Stimulated activated naive CD8-positive, alpha-beta T cell treated with anti-CD3 and anti-CD28 coated beads, Interleukin-15, amount 100 ng/mL, for 72 hours (primary cell): Measurements from ENCODE around the gene GLMP.
"Not testable (repeated sequence)": the region's sequence is repeated elsewhere in the genome, so short reads cannot be mapped to it uniquely, and the experiment has no call there.

Experiments
- ATAC-seq: fragments of 150-1000 bp; cut with Tn5 transposase; 2 replicates; pipeline ENCODE4 v1.10.0; 2021; ENCODE audit warnings: mild to moderate bottlenecking, moderate library complexity
- DNase-seq, 2 donors: peaks; one replicate each; pipeline ENCODE4 v3.0.0; 2021 to 2022
- H3K27ac Mint-ChIP-seq, 2 donors: one replicate each; pipeline ENCODE4 v1.8.0; 2022; ENCODE audit warnings: mild to moderate bottlenecking in 2 of 2, mixed read lengths in 2 of 2, moderate library complexity in 2 of 2
- H3K27me3 Mint-ChIP-seq: one replicate; pipeline ENCODE4 v1.8.0; 2022; ENCODE audit warnings: mixed read lengths
- H3K4me1 Mint-ChIP-seq: one replicate; pipeline ENCODE4 v1.8.0; 2022; ENCODE audit warnings: mild to moderate bottlenecking, mixed read lengths
- H3K4me3 Mint-ChIP-seq, 2 donors: one replicate each; pipeline ENCODE4 v1.8.0; 2022; ENCODE audit warnings: mild to moderate bottlenecking in 2 of 2, mixed read lengths in 2 of 2, moderate library complexity in 1 of 2
- H3K9me3 Mint-ChIP-seq, 2 donors: one replicate each; pipeline ENCODE4 v1.8.0; 2022; ENCODE audit warnings: mixed read lengths in 2 of 2

The GLMP gene

GRCh38 chr1:156295391-156295947, at the start of gene GLMP:
Gene GLMP, minus strand, starts transcription at chr1:156295679. Its CDS starts 34 bp downstream, at chr1:156295645.
- no peaks in the 10 kb centered on the region for H3K9me3 Mint-ChIP-seq
- peak; percentile 41 to 47 for DNase-seq
- H3K27ac Mint-ChIP-seq, result peak within 1 kb of the TSS; percentile 84 to 97
- no peaks in the 10 kb centered on the region for H3K27me3 Mint-ChIP-seq
- ATAC-seq, result peak; percentile 89
- peak within 1 kb of the TSS; percentile 94 to 95 for H3K4me3 Mint-ChIP-seq
- H3K4me1 Mint-ChIP-seq, result peaks cover 14% of the 10 kb centered on the region

DNA sequence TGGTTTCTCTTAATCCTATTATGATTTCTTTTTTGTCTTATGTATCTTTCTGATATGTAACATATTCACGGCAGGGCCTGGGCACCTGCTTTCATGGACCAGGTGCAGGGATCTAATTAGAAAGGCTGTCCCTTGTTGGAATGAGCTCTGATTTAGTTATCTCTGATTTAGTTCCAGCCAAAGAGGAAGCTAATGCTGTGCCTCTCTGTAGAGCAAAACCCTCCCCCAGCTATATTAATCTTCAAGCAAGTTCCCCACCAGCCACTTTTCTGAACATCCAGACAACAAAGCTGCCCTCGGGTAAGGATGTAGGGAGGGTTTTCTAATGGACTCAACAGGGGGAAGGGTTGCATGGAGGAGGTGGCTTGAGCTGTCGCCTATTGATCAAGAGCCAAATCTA, 48.9 kb upstream of the GLMP start:
- no peak overlapping the region for H3K4me3 Mint-ChIP-seq
- H3K4me1 Mint-ChIP-seq, result peaks cover under 1% of the 10 kb centered on the region
- H3K27ac Mint-ChIP-seq, result no peak overlapping the region
- H3K9me3 Mint-ChIP-seq, result no peaks in the 10 kb centered on the region
- no peak for DNase-seq
- peaks cover 14% of the 10 kb centered on the region for H3K27me3 Mint-ChIP-seq
- no peak for ATAC-seq

DNA sequence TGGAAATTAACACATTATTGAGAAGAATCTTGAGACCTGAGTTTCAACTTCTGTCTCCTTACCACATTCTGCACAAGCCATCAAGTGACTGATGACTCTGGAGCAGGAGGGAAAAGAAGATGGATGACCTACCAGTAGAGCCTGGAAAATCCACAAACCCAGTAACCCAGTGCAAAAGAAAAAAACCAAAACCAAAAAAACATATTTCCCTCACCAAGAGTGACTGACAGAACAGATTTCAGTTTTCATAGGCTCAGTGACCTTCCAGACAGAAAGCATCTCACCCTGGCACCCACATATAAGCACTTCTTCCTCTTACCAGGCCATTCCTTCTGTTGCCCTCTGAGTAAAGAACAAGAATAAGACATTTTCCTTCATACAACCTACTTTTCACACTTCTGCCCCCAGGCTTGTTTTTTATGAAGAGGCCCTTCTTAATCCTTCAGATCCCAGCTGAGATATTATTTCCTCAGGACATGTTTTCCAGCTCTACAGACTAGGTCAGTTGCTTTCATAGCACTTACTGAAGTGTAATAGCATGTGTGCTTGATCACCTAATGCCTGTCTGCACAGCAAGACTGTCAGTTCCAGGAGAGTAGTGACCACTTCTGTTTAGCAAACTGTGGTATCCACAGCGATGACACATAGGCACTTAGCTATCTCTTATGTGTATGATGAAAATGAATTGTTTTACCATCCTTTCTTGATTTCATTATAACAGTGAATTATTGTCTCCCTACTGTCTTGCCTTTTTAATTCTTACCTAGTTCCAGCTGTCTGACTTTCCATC, 46.9 kb upstream of the GLMP start:
- no peak for DNase-seq
- no peak for ATAC-seq

DNA sequence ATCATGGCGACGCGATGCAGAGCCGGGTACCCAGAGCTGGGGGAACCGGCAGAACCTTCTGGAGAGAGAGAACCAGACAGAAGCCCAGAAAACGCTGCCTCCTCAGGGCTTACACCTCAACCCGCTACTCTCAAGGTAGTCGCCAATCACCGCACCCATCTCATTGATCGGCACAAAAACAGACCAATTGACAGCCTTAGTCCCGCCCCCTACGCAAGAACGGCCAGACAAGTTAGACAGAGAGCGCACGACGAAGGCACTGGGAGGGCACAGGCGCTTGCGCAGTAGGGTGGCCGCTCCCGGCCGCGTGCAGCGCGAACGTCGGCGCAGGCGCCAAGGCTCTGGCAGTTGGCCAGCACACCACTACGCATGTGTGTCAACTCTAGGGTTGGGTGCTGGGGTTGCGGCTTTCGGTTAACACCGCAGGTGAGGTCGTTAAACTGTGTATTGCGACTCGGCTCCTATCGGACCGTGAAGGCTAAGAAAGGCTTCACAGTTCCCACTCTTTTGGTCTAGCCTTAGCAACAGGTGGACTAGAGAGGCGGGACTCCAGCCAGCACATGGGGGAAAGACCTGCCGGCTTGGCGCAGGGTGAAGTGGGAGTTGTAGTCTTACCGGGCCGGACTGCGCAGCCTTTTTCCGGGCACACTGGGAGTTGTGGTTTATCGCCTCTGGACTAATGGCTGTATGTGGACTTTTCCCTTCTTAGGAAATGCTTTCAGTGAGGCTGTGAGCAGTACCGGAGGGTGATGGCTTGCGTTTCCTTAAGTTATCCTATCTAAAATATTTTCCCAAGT, 42.9 kb upstream of the GLMP start, which contains the start of the genes CCT3 and TSACC:
CCT3 (minus strand) TSS at position 113 of the 797 bp plus-strand sequence; CDS start at position 5, 108 bp downstream.
TSACC (plus strand) TSS at position 347 of the 797 bp plus-strand sequence. CDS start 1,232 bp downstream, outside the sequence.
- DNase-seq (peak; percentile 100), ATAC-seq (peak; percentile 96)
- Mint-ChIP-seq H3K4me3 (peak within 1 kb of the TSS; percentile 96 to 98), H3K4me1 (peaks cover 39% of the 10 kb centered on the region), H3K27ac (peak within 1 kb of the TSS; percentile 94 to 97), H3K27me3 (no peaks in the 10 kb centered on the region), H3K9me3 (no peaks in the 10 kb centered on the region)

More for the DNA sequence above, 46.9 kb upstream of the GLMP start:
- H3K4me3 Mint-ChIP-seq, result no peak overlapping the region
- H3K27me3 Mint-ChIP-seq, result peaks cover 11% of the 10 kb centered on the region
- no peaks in the 10 kb centered on the region for H3K9me3 Mint-ChIP-seq
- no peak overlapping the region for H3K27ac Mint-ChIP-seq
- peaks cover 8% of the 10 kb centered on the region for H3K4me1 Mint-ChIP-seq

GRCh38 chr1:156337888-156338179, 42.4 kb upstream of the GLMP start:
- Mint-ChIP-seq H3K27me3 (no peaks in the 10 kb centered on the region), H3K4me1 (peaks cover 39% of the 10 kb centered on the region), H3K27ac (peak overlapping the region; percentile 94 to 97), H3K4me3 (peak overlapping the region; percentile 96 to 98), H3K9me3 (no peaks in the 10 kb centered on the region)
- ATAC-seq (no peak), DNase-seq (no peak)

DNA sequence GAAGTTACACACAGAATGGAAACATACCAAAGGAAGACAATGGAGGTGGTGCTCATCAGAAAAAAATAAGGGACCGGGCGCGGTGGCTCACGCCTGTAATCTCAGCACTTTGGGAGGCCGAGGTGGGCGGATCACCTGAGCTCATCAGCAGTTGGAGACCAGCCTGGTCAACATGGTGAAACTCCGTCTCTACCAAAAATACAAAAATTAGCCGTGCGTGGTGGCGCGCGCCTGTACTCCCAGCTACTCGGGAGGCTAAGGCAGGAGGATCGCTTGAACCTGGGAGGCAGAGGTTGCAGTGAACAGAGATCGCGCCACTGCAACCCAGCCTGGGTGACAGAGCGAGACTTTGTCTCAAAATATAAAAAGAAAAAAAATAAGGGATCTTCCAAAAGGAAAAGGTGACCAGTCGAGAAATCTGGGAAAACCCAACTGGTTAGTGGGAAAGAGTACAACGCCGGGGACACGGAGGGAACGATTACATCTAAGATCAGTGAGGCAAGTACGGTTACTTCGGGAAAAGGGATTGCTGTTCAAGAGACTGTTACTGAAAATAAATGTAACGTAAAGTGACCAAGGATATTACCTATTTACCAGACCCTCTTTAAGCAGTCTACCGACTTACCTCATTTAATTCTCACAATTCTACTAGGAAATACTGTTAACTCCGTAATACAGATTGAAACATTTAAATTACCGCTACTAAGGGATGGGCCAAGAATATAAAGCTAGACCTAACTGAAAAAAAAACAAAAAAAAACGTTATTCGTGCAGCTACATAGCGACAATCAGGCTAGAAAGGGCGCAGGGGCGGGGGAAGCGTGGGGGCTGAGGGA, 41.8 kb upstream of the GLMP start:
- Mint-ChIP-seq H3K9me3 (no peaks in the 10 kb centered on the region), H3K27me3 (no peaks in the 10 kb centered on the region), H3K4me1 (peaks cover 39% of the 10 kb centered on the region), H3K4me3 (peak overlapping the region; percentile 96 to 98), H3K27ac (peak overlapping the region; percentile 94 to 97)
- DNase-seq (no peak), ATAC-seq (no peak)

GRCh38 chr1:156336242-156336641, 40.8 kb upstream of the GLMP start:
- DNase-seq (no peak), ATAC-seq (no peak)
- no peak overlapping the region for H3K27ac Mint-ChIP-seq
- peaks cover 39% of the 10 kb centered on the region for H3K4me1 Mint-ChIP-seq
- no peaks in the 10 kb centered on the region for H3K27me3 Mint-ChIP-seq
- H3K9me3 Mint-ChIP-seq, result no peaks in the 10 kb centered on the region
- H3K4me3 Mint-ChIP-seq, result peak overlapping the region; percentile 96 to 98

DNA sequence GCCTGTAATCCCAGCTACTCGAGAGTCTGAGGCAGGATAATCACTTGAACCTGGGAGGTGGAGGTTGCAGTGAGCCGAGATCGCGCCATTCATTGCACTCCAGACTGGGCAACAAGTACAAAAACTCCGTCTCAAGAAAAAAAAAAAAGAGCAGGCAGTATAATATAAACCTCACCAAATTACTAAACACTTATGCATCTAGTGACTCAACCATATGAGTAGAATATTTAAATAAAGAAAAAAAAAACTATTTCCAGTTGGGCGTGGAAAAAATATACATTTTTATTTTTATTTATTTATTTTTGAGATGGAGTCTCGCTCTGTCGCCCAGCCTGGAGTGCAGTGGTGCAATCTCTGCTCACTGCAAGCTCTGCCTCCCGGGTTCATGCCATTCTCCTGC, 27.7 kb upstream of the GLMP start:
- not testable (repeated sequence) for H3K4me1 Mint-ChIP-seq, H3K27ac Mint-ChIP-seq, H3K4me3 Mint-ChIP-seq, H3K9me3 Mint-ChIP-seq, DNase-seq, H3K27me3 Mint-ChIP-seq, ATAC-seq

- Mint-ChIP-seq H3K27ac (peak overlapping the region in 1 of 2 donors; percentile 25), H3K4me1 (no peaks in the 10 kb centered on the region), H3K27me3 (no peaks in the 10 kb centered on the region), H3K4me3 (no peak overlapping the region), H3K9me3 (no peaks in the 10 kb centered on the region)
- ATAC-seq, result no peak
- DNase-seq, result no peak
Measured at GRCh38 chr1:156320560-156320959, 25.1 kb upstream of the GLMP start.

- ATAC-seq, result no peak
- peak in 1 of 2 donors; percentile 16 for DNase-seq
- Mint-ChIP-seq H3K4me3 (no peak overlapping the region), H3K9me3 (no peaks in the 10 kb centered on the region), H3K27ac (no peak overlapping the region), H3K4me1 (no peaks in the 10 kb centered on the region), H3K27me3 (no peaks in the 10 kb centered on the region)
Measured at GRCh38 chr1:156319664-156320063, 24.2 kb upstream of the GLMP start.

DNA sequence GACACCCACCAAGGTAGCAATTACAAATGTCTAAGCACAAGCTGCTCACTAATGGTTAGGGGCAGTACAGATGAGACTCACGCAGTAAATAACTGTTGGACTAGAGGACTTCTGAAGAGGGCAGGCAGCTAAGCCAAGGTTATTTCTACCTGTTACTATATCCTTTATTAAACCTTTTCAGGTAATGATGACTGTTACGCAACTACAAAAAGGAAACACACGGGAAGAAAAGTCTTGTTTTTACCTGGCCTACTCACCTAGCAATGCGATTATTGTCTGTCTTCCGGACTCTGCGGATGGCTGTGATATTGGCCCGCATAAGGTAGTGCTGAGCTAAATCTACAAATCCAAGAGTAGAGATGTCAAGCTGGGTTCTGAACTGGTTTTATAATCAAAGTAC, 21.4 kb upstream of the GLMP start:
- H3K27me3 Mint-ChIP-seq, result no peaks in the 10 kb centered on the region
- no peak for ATAC-seq
- no peak for DNase-seq
- no peaks in the 10 kb centered on the region for H3K9me3 Mint-ChIP-seq
- no peak overlapping the region for H3K4me3 Mint-ChIP-seq
- no peak overlapping the region for H3K27ac Mint-ChIP-seq
- no peaks in the 10 kb centered on the region for H3K4me1 Mint-ChIP-seq

GRCh38 chr1:156310962-156311361, 15.5 kb upstream of the GLMP start:
- no peaks in the 10 kb centered on the region for H3K4me1 Mint-ChIP-seq
- H3K9me3 Mint-ChIP-seq, result no peaks in the 10 kb centered on the region
- H3K27me3 Mint-ChIP-seq, result no peaks in the 10 kb centered on the region
- DNase-seq (no peak), ATAC-seq (no peak)
- H3K27ac Mint-ChIP-seq, result no peak overlapping the region
- H3K4me3 Mint-ChIP-seq, result no peak overlapping the region

DNA sequence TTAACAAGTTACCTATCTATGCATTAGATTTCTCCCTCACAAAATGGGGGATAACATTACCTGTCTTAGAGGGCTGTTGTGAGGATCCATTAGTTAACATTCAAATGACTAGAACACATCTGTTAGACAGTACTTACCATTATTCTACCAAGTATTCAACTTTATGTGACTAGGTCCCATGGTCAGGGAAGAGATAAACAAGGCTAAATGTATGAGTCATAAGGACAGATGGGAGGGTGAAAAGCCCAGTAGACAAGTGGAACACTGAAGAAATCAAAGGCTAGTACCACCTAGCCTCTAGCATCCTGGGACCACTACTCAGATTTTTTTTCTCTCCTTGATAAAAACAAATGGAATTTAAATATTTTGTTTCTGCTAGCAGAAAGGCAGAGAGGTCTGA, 12.6 kb upstream of the GLMP start:
- Mint-ChIP-seq H3K9me3 (no peaks in the 10 kb centered on the region), H3K27ac (no peak overlapping the region), H3K27me3 (no peaks in the 10 kb centered on the region), H3K4me1 (no peaks in the 10 kb centered on the region), H3K4me3 (no peak overlapping the region)
- ATAC-seq, result no peak
- no peak for DNase-seq

- Mint-ChIP-seq H3K4me3 (no peak overlapping the region), H3K27ac (no peak overlapping the region), H3K4me1 (no peaks in the 10 kb centered on the region), H3K27me3 (no peaks in the 10 kb centered on the region), H3K9me3 (no peaks in the 10 kb centered on the region)
- no peak for ATAC-seq
- no peak for DNase-seq
Measured at GRCh38 chr1:156305215-156305614, 9.7 kb upstream of the GLMP start.

DNA sequence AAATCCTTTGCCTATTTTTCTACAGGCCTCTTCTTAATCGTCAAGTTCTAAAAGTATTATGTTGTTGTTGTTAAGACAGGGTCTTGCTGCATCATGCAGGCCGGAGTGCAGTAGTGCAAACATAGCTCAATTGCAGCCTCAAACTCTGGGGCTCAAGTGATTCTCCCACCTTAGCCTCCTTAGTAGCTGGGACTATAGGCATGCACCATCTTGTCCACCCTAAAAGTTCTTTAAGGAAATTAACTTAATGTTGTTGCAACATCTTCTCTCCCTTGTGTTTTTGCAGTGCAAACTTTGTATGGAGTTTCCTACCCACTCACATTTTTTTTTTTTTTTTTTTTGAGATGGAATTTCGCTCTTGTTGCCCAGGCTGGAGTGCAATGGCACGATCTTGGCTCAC, 7.8 kb upstream of the GLMP start:
- H3K27ac Mint-ChIP-seq, result no peak overlapping the region
- ATAC-seq (no peak), DNase-seq (no peak)
- H3K9me3 Mint-ChIP-seq, result no peaks in the 10 kb centered on the region
- H3K4me3 Mint-ChIP-seq, result no peak overlapping the region
- no peaks in the 10 kb centered on the region for H3K27me3 Mint-ChIP-seq
- H3K4me1 Mint-ChIP-seq, result no peaks in the 10 kb centered on the region
